ENCODE measurements around the gene RTN4RL1.

RTN4RL1 gene

GRCh38 chr17:2051933-2052559 lies 26.9 kb upstream of the RTN4RL1 start:
- Histone ChIP-seq H4K20me1 (ENCODE audit: control insufficient read depth, insufficient read depth, low read depth, low read length) (0 out of 2 replicates have a peak, but pooled peaks cover 7% of the 10 kb centered on the region), H3K4me2 (ENCODE audit: low read length) (no peak overlapping the region), H3K4me1 (ENCODE audit: control insufficient read depth, low read length) (peaks cover 56% of the 10 kb centered on the region), H3K27ac (ENCODE audit: low read depth, low read length) (no peak overlapping the region), H3K79me2 (ENCODE audit: control insufficient read depth, low read length) (no peaks in the 10 kb centered on the region), H3K36me3 (ENCODE audit: control insufficient read depth, low read length) (no peaks in the 10 kb centered on the region), H3K4me3 (ENCODE audit: low read length) (no peak overlapping the region), H3K27me3 (ENCODE audit: control insufficient read depth, low read length) (peaks cover 71% of the 10 kb centered on the region), H3F3A (ENCODE audit: control insufficient read depth, insufficient read depth) (peaks cover 6% of the 10 kb centered on the region), H3K9me2 (replicated peaks; ENCODE audit: control insufficient read depth, low read length) (no peaks in the 10 kb centered on the region), H3K9me3 (ENCODE audit: control insufficient read depth, insufficient read depth, low read length) (no peaks in the 10 kb centered on the region)
- TF ChIP-seq EZH2phosphoT487 (IDR thresholded peaks at IDR 0.05; ENCODE audit: borderline replicate concordance, low read length) = no peak
- TF ChIP-seq, protein P1, sequence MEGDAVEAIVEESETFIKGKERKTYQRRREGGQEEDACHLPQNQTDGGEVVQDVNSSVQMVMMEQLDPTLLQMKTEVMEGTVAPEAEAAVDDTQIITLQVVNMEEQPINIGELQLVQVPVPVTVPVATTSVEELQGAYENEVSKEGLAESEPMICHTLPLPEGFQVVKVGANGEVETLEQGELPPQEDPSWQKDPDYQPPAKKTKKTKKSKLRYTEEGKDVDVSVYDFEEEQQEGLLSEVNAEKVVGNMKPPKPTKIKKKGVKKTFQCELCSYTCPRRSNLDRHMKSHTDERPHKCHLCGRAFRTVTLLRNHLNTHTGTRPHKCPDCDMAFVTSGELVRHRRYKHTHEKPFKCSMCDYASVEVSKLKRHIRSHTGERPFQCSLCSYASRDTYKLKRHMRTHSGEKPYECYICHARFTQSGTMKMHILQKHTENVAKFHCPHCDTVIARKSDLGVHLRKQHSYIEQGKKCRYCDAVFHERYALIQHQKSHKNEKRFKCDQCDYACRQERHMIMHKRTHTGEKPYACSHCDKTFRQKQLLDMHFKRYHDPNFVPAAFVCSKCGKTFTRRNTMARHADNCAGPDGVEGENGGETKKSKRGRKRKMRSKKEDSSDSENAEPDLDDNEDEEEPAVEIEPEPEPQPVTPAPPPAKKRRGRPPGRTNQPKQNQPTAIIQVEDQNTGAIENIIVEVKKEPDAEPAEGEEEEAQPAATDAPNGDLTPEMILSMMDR (IDR thresholded peaks at IDR 0.05; ENCODE audit: low read depth, low read length, poor library complexity, severe bottlenecking) = no peak

- H3K4me1 ChIP-seq (ENCODE audit: control insufficient read depth, low read length) = peaks cover 50% of the 10 kb centered on the region
- H4K20me1 ChIP-seq (ENCODE audit: control insufficient read depth, insufficient read depth, low read depth, low read length) = 0 out of 2 replicates have a peak, but pooled peaks cover 7% of the 10 kb centered on the region
- H3K4me2 ChIP-seq (ENCODE audit: low read length) = peak overlapping the region; percentile 69
- H3K27me3 ChIP-seq (ENCODE audit: control insufficient read depth, low read length) = peaks cover 64% of the 10 kb centered on the region
- H3K27ac ChIP-seq (ENCODE audit: low read depth, low read length) = no peak overlapping the region
- no peaks in the 10 kb centered on the region for H3K9me2 ChIP-seq (replicated peaks; ENCODE audit: control insufficient read depth, low read length)
- H3K4me3 ChIP-seq (ENCODE audit: low read length) = peak overlapping the region; percentile 58; the same call in 1 of the 2 replicates
- H3K36me3 ChIP-seq (ENCODE audit: control insufficient read depth, low read length) = no peaks in the 10 kb centered on the region
- TF ChIP-seq, protein P1 (IDR thresholded peaks at IDR 0.05; ENCODE audit: low read depth, low read length, poor library complexity, severe bottlenecking) = no peak
- TF ChIP-seq EZH2phosphoT487 (IDR thresholded peaks at IDR 0.05; ENCODE audit: borderline replicate concordance, low read length) = 0 out of 2 replicates have a peak, but pooled peaks have one; percentile 23
- H3K79me2 ChIP-seq (ENCODE audit: control insufficient read depth, low read length) = no peaks in the 10 kb centered on the region
- no peaks in the 10 kb centered on the region for H3K9me3 ChIP-seq (ENCODE audit: control insufficient read depth, insufficient read depth, low read length)
- H3F3A ChIP-seq (ENCODE audit: control insufficient read depth, insufficient read depth) = peaks cover 6% of the 10 kb centered on the region
Observed at GRCh38 chr17:2051061-2051932, 26.2 kb upstream of the RTN4RL1 start.

DNA sequence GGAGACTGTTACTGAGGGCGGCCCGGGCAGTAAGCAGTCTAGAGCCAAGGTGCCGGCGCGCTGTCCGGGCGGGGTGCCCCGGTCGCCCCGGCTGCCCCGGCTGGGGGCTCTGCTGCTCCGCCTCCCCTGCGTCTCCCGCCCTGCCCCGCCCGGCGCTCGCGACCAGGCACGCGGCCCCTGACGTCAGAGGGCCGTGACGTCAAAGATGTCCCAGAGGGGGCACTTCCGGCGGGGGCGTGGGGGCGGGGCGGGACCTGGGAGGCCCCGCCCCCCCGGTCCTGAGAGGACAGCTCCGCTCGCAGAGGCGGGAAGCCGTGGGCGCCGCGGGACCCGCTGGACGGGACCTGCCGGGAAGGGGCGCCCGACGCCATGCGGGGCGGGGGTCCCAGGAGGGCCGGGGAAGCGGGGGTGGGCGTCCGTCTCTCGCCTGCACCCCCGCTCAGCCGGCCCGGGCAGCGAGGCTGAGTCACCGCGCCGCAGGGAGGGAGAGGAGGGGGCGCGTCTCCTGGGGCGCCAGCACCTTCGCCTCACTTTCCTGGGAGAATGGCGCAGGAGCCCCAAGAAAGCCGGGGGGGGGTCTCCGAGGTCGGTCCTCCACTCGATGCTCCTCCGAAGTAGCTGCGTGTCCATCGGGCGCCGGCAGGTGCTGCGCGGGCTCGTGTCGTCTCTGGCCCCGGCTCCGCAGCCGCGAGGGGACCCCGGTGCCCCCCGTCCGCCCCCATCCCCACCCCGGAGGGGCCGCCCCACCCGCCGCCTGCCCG lies 25.3 kb upstream of the RTN4RL1 start:
- H3K36me3 ChIP-seq (ENCODE audit: control insufficient read depth, low read length) = no peaks in the 10 kb centered on the region
- peak overlapping the region; percentile 58 for H3K4me3 ChIP-seq (ENCODE audit: low read length)
- no peaks in the 10 kb centered on the region for H3K79me2 ChIP-seq (ENCODE audit: control insufficient read depth, low read length)
- no peaks in the 10 kb centered on the region for H3K9me3 ChIP-seq (ENCODE audit: control insufficient read depth, insufficient read depth, low read length)
- H3K4me2 ChIP-seq (ENCODE audit: low read length) = peak overlapping the region; percentile 69
- H3F3A ChIP-seq (ENCODE audit: control insufficient read depth, insufficient read depth) = peaks cover 6% of the 10 kb centered on the region
- peak; percentile 50; the same call in 1 of the 2 replicates for TF ChIP-seq EZH2phosphoT487 (IDR thresholded peaks at IDR 0.05; ENCODE audit: borderline replicate concordance, low read length)
- TF ChIP-seq, protein P1 (IDR thresholded peaks at IDR 0.05; ENCODE audit: low read depth, low read length, poor library complexity, severe bottlenecking) = no peak
- peaks cover 44% of the 10 kb centered on the region for H3K4me1 ChIP-seq (ENCODE audit: control insufficient read depth, low read length)
- H3K27ac ChIP-seq (ENCODE audit: low read depth, low read length) = no peak overlapping the region
- 0 out of 2 replicates have a peak, but pooled peaks cover 7% of the 10 kb centered on the region for H4K20me1 ChIP-seq (ENCODE audit: control insufficient read depth, insufficient read depth, low read depth, low read length)
- H3K9me2 ChIP-seq (replicated peaks; ENCODE audit: control insufficient read depth, low read length) = no peaks in the 10 kb centered on the region
- H3K27me3 ChIP-seq (ENCODE audit: control insufficient read depth, low read length) = peaks cover 58% of the 10 kb centered on the region
